ENCODE measurements around the gene PRKCE.

PRKCE gene

DNA sequence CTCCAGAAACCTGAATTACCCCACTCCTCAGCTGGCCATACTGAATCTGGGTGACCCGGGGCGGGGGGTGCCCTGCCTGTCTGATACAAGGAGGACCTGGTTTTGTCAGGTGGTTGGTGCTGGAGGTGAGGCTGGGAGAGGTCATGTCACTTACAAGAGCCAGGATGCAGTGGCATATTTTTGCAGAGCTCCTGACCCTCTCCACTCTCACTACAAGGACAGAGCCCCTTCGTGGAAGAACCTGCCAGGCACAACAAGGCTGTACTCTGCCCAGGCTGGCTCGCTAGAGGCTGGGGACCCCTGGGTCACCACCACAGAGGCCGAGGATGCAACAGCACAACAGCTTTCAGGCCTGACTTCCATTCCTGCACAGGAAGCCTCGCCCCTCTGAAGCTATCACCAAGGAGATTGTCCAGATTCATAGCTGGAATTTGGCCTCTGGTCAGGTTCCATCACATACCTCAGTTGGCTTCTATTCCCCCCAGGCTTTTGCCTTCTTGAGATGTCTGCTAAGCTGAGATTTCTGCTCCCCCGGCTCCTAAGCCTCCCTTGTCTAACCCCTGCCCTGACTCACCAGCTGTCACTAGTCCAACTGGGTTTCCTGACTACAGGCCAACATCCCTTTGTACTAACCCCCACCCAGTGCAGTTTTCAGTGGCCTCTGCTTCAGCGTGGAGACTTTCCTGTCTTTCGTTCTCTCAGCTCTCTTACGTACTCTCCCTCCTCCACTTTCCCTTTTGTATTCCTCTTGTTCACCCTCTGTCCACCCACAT is 513.2 kb downstream of the PRKCE start:
- peak; percentile 89 for DNase-seq (ENCODE audit: low read depth)

DNA sequence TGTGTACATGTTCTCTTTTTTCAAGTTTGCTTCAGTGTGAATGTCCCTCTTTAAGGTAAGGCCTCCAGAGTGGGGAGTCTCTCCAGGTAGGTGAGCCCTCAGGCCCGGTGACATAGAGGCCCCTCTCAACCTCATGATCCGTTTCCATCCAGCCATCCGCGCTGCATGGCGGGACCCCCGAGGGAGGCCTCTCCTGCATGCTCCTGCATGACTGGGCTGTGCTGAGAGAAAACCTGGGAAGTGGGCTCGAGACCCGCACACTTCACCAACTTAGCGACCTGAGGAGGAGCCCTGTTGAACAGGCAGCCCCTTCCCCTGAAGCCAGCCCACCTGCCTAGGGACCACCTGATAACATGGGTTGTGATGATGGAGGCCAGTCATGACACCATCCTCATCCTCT is 514.4 kb downstream of the PRKCE start:
- no peak overlapping the region for H3K4me3 ChIP-seq (ENCODE audit: low read length)
- TF ChIP-seq, protein P1, sequence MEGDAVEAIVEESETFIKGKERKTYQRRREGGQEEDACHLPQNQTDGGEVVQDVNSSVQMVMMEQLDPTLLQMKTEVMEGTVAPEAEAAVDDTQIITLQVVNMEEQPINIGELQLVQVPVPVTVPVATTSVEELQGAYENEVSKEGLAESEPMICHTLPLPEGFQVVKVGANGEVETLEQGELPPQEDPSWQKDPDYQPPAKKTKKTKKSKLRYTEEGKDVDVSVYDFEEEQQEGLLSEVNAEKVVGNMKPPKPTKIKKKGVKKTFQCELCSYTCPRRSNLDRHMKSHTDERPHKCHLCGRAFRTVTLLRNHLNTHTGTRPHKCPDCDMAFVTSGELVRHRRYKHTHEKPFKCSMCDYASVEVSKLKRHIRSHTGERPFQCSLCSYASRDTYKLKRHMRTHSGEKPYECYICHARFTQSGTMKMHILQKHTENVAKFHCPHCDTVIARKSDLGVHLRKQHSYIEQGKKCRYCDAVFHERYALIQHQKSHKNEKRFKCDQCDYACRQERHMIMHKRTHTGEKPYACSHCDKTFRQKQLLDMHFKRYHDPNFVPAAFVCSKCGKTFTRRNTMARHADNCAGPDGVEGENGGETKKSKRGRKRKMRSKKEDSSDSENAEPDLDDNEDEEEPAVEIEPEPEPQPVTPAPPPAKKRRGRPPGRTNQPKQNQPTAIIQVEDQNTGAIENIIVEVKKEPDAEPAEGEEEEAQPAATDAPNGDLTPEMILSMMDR (conservative IDR thresholded peaks at IDR 0.05; ENCODE audit: low read depth, low read length), result no peak
- no peak for DNase-seq (ENCODE audit: low read depth)

More for the DNA sequence above, 513.2 kb downstream of the PRKCE start:
- TF ChIP-seq, protein P1 (conservative IDR thresholded peaks at IDR 0.05; ENCODE audit: low read depth, low read length), result no peak
- no peak overlapping the region for H3K4me3 ChIP-seq (ENCODE audit: low read length)

DNA sequence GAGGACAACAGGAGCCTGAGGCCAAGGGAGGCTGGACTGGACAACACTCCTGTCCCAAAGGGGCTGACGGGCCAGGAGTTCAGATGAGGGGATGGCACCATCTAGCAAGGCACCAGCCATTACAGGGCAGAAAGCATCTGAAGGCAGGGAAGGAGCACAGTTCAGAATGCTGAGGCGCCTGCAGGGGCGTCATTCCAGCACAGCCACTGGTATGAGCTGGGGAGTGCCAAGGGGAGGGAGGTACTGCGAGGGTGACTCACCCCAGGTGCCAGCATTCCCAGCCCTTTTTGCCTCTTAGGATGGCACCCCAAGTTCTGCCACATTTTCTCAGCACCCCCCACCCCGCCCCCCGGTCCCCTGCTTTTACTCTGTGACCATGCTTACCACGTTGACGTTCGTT is 515.9 kb downstream of the PRKCE start:
- TF ChIP-seq, protein P1 (conservative IDR thresholded peaks at IDR 0.05; ENCODE audit: low read depth, low read length), result no peak
- DNase-seq (ENCODE audit: low read depth), result no peak
- H3K4me3 ChIP-seq (ENCODE audit: low read length), result no peak overlapping the region

DNA sequence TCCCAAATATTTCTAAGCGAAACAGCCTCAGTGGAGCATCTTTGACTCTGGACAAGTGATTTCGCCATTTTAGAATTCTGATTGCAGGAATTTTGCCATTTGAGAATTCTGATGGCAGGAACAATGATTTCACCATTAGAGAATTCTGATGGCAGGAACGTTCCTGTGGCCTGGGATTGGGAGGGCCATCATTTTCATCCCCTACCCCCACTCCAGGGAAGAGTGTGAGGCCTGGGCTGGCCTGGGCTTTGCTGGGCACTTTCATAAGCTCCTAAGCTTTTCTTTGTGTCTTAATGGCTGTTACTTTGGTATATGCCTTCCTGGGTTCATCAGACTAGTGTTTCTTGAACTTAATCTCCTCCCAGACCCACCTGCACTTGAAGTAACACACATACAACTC is 516.4 kb downstream of the PRKCE start:
- TF ChIP-seq, protein P1 (conservative IDR thresholded peaks at IDR 0.05; ENCODE audit: low read depth, low read length), result no peak
- DNase-seq (ENCODE audit: low read depth), result no peak
- no peak overlapping the region for H3K4me3 ChIP-seq (ENCODE audit: low read length)

DNA sequence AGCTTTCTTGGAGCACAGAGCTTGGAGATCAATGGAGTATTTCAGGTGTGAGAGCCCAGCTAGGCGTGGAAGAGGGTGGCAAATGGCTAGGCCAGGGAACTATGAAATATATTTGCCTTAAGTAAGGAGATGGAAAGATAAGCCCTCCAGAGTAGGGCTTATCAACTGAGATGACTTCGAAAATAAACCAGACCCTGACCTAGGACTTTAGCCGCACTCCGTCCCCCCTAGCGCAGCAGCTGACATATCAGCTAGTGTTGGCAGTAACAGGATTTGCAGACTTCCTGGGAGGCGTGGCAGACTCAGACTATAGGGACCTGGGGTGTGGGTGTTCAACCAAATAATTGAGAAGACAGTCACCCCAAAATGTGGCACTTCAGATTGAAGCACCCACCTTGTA is 518.0 kb downstream of the PRKCE start:
- TF ChIP-seq, protein P1 (conservative IDR thresholded peaks at IDR 0.05; ENCODE audit: low read depth, low read length), result no peak
- H3K4me3 ChIP-seq (ENCODE audit: low read length), result no peak overlapping the region
- DNase-seq (ENCODE audit: low read depth), result no peak

DNA sequence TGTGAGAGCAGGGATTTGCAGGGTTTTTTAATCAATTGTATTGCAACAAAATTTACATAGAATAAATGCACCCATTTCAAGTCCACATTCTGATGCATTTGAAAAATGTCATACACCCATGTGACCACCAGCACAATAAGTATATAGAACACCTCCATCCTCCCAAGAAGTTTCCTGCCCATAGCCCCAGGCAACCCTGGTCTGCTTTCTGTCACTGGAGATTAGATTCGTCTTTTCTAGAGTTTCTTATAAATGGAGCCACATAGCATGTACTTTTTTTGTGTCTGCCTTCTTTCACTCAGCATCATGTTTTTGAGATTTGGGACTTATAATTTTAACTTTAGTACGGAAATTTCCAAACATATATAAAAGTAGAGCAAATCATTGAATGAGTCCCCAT is 518.6 kb downstream of the PRKCE start:
- H3K4me3 ChIP-seq (ENCODE audit: low read length), result no peak overlapping the region
- DNase-seq (ENCODE audit: low read depth), result no peak
- TF ChIP-seq, protein P1 (conservative IDR thresholded peaks at IDR 0.05; ENCODE audit: low read depth, low read length), result no peak
